ENCODE measurements around the gene WWOX.

- TF ChIP-seq, protein P1, sequence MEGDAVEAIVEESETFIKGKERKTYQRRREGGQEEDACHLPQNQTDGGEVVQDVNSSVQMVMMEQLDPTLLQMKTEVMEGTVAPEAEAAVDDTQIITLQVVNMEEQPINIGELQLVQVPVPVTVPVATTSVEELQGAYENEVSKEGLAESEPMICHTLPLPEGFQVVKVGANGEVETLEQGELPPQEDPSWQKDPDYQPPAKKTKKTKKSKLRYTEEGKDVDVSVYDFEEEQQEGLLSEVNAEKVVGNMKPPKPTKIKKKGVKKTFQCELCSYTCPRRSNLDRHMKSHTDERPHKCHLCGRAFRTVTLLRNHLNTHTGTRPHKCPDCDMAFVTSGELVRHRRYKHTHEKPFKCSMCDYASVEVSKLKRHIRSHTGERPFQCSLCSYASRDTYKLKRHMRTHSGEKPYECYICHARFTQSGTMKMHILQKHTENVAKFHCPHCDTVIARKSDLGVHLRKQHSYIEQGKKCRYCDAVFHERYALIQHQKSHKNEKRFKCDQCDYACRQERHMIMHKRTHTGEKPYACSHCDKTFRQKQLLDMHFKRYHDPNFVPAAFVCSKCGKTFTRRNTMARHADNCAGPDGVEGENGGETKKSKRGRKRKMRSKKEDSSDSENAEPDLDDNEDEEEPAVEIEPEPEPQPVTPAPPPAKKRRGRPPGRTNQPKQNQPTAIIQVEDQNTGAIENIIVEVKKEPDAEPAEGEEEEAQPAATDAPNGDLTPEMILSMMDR (conservative IDR thresholded peaks at IDR 0.05) = no peak
- no peak for TF ChIP-seq EZH2 (IDR thresholded peaks at IDR 0.05; ENCODE audit: low read depth)
Measured at GRCh38 chr16:78446992-78447563, 347.6 kb downstream of the WWOX start.

All from PC-9 (cell line).